ENCODE results near the gene ARPP21. TPM values are rescaled to one million over a fixed set of nuclear protein-coding genes. Genes with fewer than 3 reads are reported as not detected.

ARPP21 gene
- total and polyA plus RNA-seq, 9 donors: not detected

DNA sequence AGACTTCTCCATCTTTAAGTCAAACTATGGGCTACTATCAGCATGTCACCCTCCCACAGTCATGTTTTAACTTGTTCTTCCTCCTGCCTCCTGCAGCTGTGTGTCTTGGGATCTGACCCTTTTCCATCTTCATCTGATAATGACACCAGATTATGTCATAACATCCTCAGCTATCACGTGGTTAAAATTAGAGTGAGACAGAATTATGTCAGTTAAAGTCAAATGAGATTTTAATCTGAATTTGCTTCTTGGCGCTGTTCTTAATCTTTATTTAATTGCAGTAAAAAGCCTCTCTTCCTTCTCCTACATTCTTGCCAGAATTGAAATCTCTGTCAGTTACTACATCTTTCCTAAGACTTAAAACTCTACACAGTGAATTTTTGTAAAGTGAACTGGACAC lies 107.2 kb downstream of the ARPP21 start:
- Histone ChIP-seq H3K36me3 (no peaks in the 10 kb centered on the region), H3K4me3 (no peak overlapping the region), H3K27me3 (no peaks in the 10 kb centered on the region), H3K27ac (no peak overlapping the region), H3K4me1 (ENCODE audit: insufficient read depth) (no peaks in the 10 kb centered on the region), H3K9me3 (no peaks in the 10 kb centered on the region)
- intact Hi-C loops (cut with DNase I): no loop called here
- no peak for TF ChIP-seq POLR2A (IDR thresholded peaks at IDR 0.05)
- TF ChIP-seq CTCF (IDR thresholded peaks at IDR 0.05): no peak
- WGBS, 3 donors: 61 to 71% (median 64%) methylated on average over 2 of the region's 2 CpGs
- DNase-seq: no peak

DNA sequence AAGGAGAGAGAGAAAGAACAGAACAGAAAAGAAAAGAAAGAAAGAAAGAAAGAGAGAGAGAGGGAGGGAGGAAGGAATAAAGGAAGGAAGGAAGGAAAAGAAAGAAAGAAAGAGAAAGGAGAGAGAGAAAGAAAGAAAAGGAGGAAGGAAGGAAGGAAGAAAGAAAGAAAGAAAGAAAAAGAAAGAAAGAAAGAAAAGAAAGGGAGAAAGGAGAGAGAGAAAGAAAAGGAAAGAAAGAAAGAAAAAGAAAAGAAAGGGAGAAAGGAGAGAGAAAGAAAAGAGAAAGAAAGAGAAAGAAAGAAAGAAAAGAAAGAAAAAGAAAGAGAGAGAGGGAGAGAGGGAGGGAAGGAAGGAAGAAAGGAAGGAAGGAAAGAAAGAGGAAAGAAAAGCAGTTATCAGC lies 108.8 kb downstream of the ARPP21 start:
- Histone ChIP-seq H3K9me3 (no peaks in the 10 kb centered on the region), H3K27me3 (no peaks in the 10 kb centered on the region), H3K4me1 (ENCODE audit: insufficient read depth) (no peaks in the 10 kb centered on the region), H3K36me3 (no peaks in the 10 kb centered on the region), H3K4me3 (no peak overlapping the region), H3K27ac (no peak overlapping the region)
- no peak for TF ChIP-seq POLR2A (IDR thresholded peaks at IDR 0.05)
- no peak for TF ChIP-seq CTCF (IDR thresholded peaks at IDR 0.05)
- TF ChIP-seq EP300 (IDR thresholded peaks at IDR 0.05): no peak
- intact Hi-C loops (cut with DNase I): no loop called here
- no peak for DNase-seq

DNA sequence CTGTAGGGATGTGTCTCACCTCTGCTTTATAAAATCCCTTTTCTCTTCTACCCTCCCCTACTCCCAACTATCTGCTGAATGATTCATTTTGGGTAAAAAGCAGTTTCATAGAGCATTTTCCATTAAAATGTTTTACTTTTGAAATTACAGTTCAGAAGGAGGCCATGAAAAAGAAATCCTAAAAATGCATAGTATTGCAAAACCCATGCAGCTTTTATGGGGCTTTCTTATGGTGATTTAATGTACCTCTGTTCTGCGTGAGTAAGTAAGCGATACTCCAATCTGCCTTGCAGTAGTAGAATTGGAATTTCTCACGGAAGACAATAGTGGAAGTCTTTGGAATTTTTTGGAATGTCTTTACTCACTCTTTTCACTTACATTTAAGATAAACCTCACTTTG lies 111.9 kb downstream of the ARPP21 start:
- Histone ChIP-seq H3K36me3 (no peaks in the 10 kb centered on the region), H3K27ac (no peak overlapping the region), H3K4me1 (ENCODE audit: insufficient read depth) (no peaks in the 10 kb centered on the region), H3K9me3 (no peaks in the 10 kb centered on the region), H3K4me3 (no peak overlapping the region), H3K27me3 (no peaks in the 10 kb centered on the region)
- intact Hi-C loops (cut with DNase I): loop anchor here in 1 of 4 donors (5.0 kb wide), 1 partner anchor 1136 kb away; no protein-coding TSS in a partner anchor
- WGBS, 3 donors: 59 to 80% (median 77%) methylated on average over 3 of the region's 3 CpGs
- no peak for TF ChIP-seq EP300 (IDR thresholded peaks at IDR 0.05)
- TF ChIP-seq CTCF (IDR thresholded peaks at IDR 0.05): no peak
- TF ChIP-seq POLR2A (IDR thresholded peaks at IDR 0.05): no peak
- no peak for DNase-seq

DNA sequence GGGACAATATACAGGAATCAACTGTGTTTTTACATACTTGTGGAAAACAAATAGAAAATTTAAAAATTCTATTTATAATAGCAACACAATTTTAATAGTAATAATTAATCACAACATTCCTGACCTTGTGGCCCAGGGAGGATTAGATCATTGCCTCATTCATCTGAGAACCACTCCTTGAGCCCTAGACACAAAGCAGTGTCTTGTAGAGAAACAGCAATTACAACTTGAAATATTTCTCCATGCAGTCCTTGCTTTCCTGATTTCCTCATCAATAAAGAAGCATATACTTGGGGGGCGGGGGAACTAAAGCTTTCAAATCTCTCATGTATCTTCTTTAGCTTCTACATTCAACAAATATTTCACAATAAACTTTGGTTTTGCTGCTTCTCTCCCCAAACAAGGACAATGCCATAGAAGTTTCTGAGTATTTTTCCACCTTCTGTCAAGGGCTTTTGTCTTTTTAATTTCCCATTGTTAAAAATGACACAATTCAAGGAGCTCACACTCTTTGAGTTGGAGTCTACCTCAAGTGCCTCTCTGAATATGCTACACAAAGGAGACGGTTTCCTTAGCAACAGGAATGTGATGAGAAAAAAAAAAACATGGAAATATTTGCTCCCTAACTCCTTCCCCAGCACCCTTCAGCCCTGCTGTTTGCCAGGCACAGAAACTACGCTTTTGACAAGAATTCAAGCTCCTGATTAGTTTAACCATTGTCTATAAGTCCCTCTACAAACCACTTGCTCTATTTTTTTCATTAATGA lies 118.8 kb downstream of the ARPP21 start:
- WGBS, 3 donors: 60 to 79% (median 75%) methylated on average over 3 of the region's 3 CpGs
- intact Hi-C loops (cut with DNase I): no loop called here
- no peaks in the 10 kb centered on the region for H3K36me3 ChIP-seq
- no peak overlapping the region for H3K4me3 ChIP-seq
- no peaks in the 10 kb centered on the region for H3K9me3 ChIP-seq
- TF ChIP-seq CTCF (IDR thresholded peaks at IDR 0.05) (no peak), POLR2A (IDR thresholded peaks at IDR 0.05) (no peak), EP300 (IDR thresholded peaks at IDR 0.05) (no peak)
- no peaks in the 10 kb centered on the region for H3K27me3 ChIP-seq
- H3K4me1 ChIP-seq (ENCODE audit: insufficient read depth): no peaks in the 10 kb centered on the region
- H3K27ac ChIP-seq: no peak overlapping the region
- no peak for DNase-seq
